ENCODE data around the gene AMBRA1.

The AMBRA1 gene

GRCh38 chr11:46370253-46370652, 223.6 kb downstream of the AMBRA1 start:
- no peak for ATAC-seq (ENCODE audit: insufficient read depth, low read depth)
- peaks cover 45% of the 10 kb centered on the region for H4K20me1 ChIP-seq (ENCODE audit: insufficient read depth, low read length)
- H3K27ac ChIP-seq (ENCODE audit: low read length) = 0 out of 2 replicates have a peak overlapping the region, but pooled peaks have one; percentile 44
- no peak overlapping the region for H3K9ac ChIP-seq (ENCODE audit: low read depth, low read length)
- no peaks in the 10 kb centered on the region for H3K9me3 ChIP-seq (ENCODE audit: insufficient read depth, low read length, severe bottlenecking)
- no peak for TF ChIP-seq EZH2 (IDR thresholded peaks at IDR 0.05; ENCODE audit: borderline replicate concordance, low read depth, low read length, severe bottlenecking)
- TF ChIP-seq CTCF (IDR thresholded peaks at IDR 0.05; ENCODE audit: borderline replicate concordance, extremely low read depth, low read length, poor library complexity, severe bottlenecking) = no peak
- no peaks in the 10 kb centered on the region for H3K4me1 ChIP-seq (ENCODE audit: insufficient read depth, low read length)
- no peak overlapping the region for H3K4me2 ChIP-seq (ENCODE audit: insufficient read depth, low read length)
- H3K36me3 ChIP-seq (ENCODE audit: insufficient read depth, low read length) = peaks cover 87% of the 10 kb centered on the region
- H3K27me3 ChIP-seq (ENCODE audit: insufficient read depth, low read length, poor library complexity) = no peaks in the 10 kb centered on the region
- DNase-seq = no peak
- H3K79me2 ChIP-seq (ENCODE audit: insufficient read depth, low read length) = peaks cover 41% of the 10 kb centered on the region
- no peak overlapping the region for H3K4me3 ChIP-seq (ENCODE audit: low read depth in 1 of 2, low read length in 2 of 2)
- no peak overlapping the region for H2AFZ ChIP-seq (ENCODE audit: low read depth, low read length)

GRCh38 chr11:46369458-46370152, 224.2 kb downstream of the AMBRA1 start:
- H3K79me2 ChIP-seq (ENCODE audit: insufficient read depth, low read length) = peaks cover 47% of the 10 kb centered on the region
- H3K4me1 ChIP-seq (ENCODE audit: insufficient read depth, low read length) = no peaks in the 10 kb centered on the region
- H3K9me3 ChIP-seq (ENCODE audit: insufficient read depth, low read length, severe bottlenecking) = no peaks in the 10 kb centered on the region
- no peak overlapping the region for H3K9ac ChIP-seq (ENCODE audit: low read depth, low read length)
- peak overlapping the region; percentile 44; the same call in 1 of the 2 replicates for H3K27ac ChIP-seq (ENCODE audit: low read length)
- peaks cover 49% of the 10 kb centered on the region for H4K20me1 ChIP-seq (ENCODE audit: insufficient read depth, low read length)
- H2AFZ ChIP-seq (ENCODE audit: low read depth, low read length) = no peak overlapping the region
- no peak overlapping the region for H3K4me2 ChIP-seq (ENCODE audit: insufficient read depth, low read length)
- TF ChIP-seq CTCF (IDR thresholded peaks at IDR 0.05; ENCODE audit: borderline replicate concordance, extremely low read depth, low read length, poor library complexity, severe bottlenecking) (peak; percentile 90), EZH2 (IDR thresholded peaks at IDR 0.05; ENCODE audit: borderline replicate concordance, low read depth, low read length, severe bottlenecking) (no peak)
- DNase-seq (peak; percentile 65), ATAC-seq (ENCODE audit: insufficient read depth, low read depth) (peak; percentile 77)
- H3K36me3 ChIP-seq (ENCODE audit: insufficient read depth, low read length) = peaks cover 85% of the 10 kb centered on the region
- no peaks in the 10 kb centered on the region for H3K27me3 ChIP-seq (ENCODE audit: insufficient read depth, low read length, poor library complexity)
- H3K4me3 ChIP-seq (ENCODE audit: low read depth in 1 of 2, low read length in 2 of 2) = no peak overlapping the region

- Histone ChIP-seq H3K36me3 (ENCODE audit: insufficient read depth, low read length) (peaks cover 89% of the 10 kb centered on the region), H3K9ac (ENCODE audit: low read depth, low read length) (no peak overlapping the region), H3K4me3 (ENCODE audit: low read depth in 1 of 2, low read length in 2 of 2) (no peak overlapping the region), H3K79me2 (ENCODE audit: insufficient read depth, low read length) (peaks cover 65% of the 10 kb centered on the region), H2AFZ (ENCODE audit: low read depth, low read length) (no peak overlapping the region), H3K27me3 (ENCODE audit: insufficient read depth, low read length, poor library complexity) (no peaks in the 10 kb centered on the region), H3K4me1 (ENCODE audit: insufficient read depth, low read length) (peaks cover 7% of the 10 kb centered on the region), H3K9me3 (ENCODE audit: insufficient read depth, low read length, severe bottlenecking) (no peaks in the 10 kb centered on the region), H4K20me1 (ENCODE audit: insufficient read depth, low read length) (peaks cover 62% of the 10 kb centered on the region), H3K4me2 (ENCODE audit: insufficient read depth, low read length) (no peak overlapping the region), H3K27ac (ENCODE audit: low read length) (no peak overlapping the region)
- DNase-seq = no peak
- TF ChIP-seq EZH2 (IDR thresholded peaks at IDR 0.05; ENCODE audit: borderline replicate concordance, low read depth, low read length, severe bottlenecking) (no peak), CTCF (IDR thresholded peaks at IDR 0.05; ENCODE audit: borderline replicate concordance, extremely low read depth, low read length, poor library complexity, severe bottlenecking) (no peak)
- no peak for ATAC-seq (ENCODE audit: insufficient read depth, low read depth)
Observed at GRCh38 chr11:46367916-46368267, 225.9 kb downstream of the AMBRA1 start.
